HEK293T (cell line): ENCODE data around the gene SLC4A7.

Experiments used
- BHLHE40 ChIP-seq: fragments of 450-650 bp; IDR thresholded peaks from 2 replicates; pipeline ENCODE4 v1.6.1; 2016; ENCODE audit warnings: mild to moderate bottlenecking, moderate library complexity, borderline replicate concordance
- ELF4 ChIP-seq: fragments of 450-650 bp; IDR thresholded peaks from 2 replicates; pipeline ENCODE4 v1.6.1; 2017; ENCODE audit warnings: antibody characterized with exemption
- FOXA1 ChIP-seq: fragments of 450-650 bp; IDR thresholded peaks from 2 replicates; pipeline ENCODE4 v1.6.1; 2016; ENCODE audit warnings: mild to moderate bottlenecking
- FOXK2 ChIP-seq: fragments of 450-650 bp; IDR thresholded peaks from 2 replicates; pipeline ENCODE4 v1.6.1; 2016; ENCODE audit warnings: mild to moderate bottlenecking
- FOXM1 ChIP-seq: fragments of 450-650 bp; IDR thresholded peaks from 2 replicates; pipeline ENCODE4 v1.6.1; 2017; ENCODE audit warnings: mild to moderate bottlenecking, borderline replicate concordance
- HDGF ChIP-seq: fragments of 450-650 bp; IDR thresholded peaks from 2 replicates; pipeline ENCODE4 v1.6.1; 2017; ENCODE audit warnings: antibody characterized with exemption, borderline replicate concordance
- L3MBTL2 ChIP-seq: fragments of 450-650 bp; conservative IDR thresholded peaks from 2 replicates; pipeline ENCODE4 v1.6.1; 2016; ENCODE audit warnings: mild to moderate bottlenecking
- SP1 ChIP-seq: fragments of 450-650 bp; IDR thresholded peaks from 2 replicates; pipeline ENCODE4 v1.6.1; 2017
- SUZ12 ChIP-seq: fragments of 450-650 bp; IDR thresholded peaks from 2 replicates; pipeline ENCODE4 v1.6.1; 2016; ENCODE audit warnings: mild to moderate bottlenecking
- TARDBP ChIP-seq: fragments of 450-650 bp; IDR thresholded peaks from 2 replicates; pipeline ENCODE4 v1.6.1; 2016
- ZNF384 ChIP-seq: fragments of 450-650 bp; IDR thresholded peaks from 2 replicates; pipeline ENCODE4 v1.6.1; 2016

- TF ChIP-seq ELF4, result no peak
- TF ChIP-seq HDGF, result no peak
- TF ChIP-seq BHLHE40, result no peak
- TF ChIP-seq FOXA1, result no peak
- no peak for TF ChIP-seq SP1
- TF ChIP-seq TARDBP, result no peak
- TF ChIP-seq L3MBTL2, result no peak
- TF ChIP-seq FOXM1, result no peak
- TF ChIP-seq ZNF384, result no peak
- TF ChIP-seq FOXK2, result no peak
- TF ChIP-seq SUZ12, result no peak
Observed at GRCh38 chr3:27451842-27452241, 32.3 kb downstream of the SLC4A7 start.
